MM.1S (cell line): ENCODE measurements around the gene PHC3.

Experiments
- DNase-seq: peaks from one replicate; pipeline ENCODE4 v3.0.0-alpha.2; 2015
- H2AFZ ChIP-seq: fragments of 300-600 bp; sonication (generic); 2 replicates; pipeline ENCODE4 v1.6.0; 2016; ENCODE audit warnings: antibody characterized with exemption, low read length
- H3F3A ChIP-seq: fragments of 300-600 bp; sonication (generic); 2 replicates; pipeline ENCODE4 v1.6.1; 2016; ENCODE audit warnings: mild to moderate bottlenecking, antibody characterized with exemption, low read length, moderate library complexity, mixed read lengths; ENCODE audit not compliant: insufficient read depth
- H3K27ac ChIP-seq: fragments of 300-600 bp; sonication (generic); 2 replicates; pipeline ENCODE4 v1.5.1; 2016; ENCODE audit warnings: mild to moderate bottlenecking, low read length
- H3K27me3 ChIP-seq: fragments of 300-600 bp; sonication (generic); replicated peaks from 2 replicates; pipeline ENCODE4 v1.6.0; 2016; ENCODE audit warnings: low read length; ENCODE audit not compliant: insufficient read depth
- H3K36me3 ChIP-seq: fragments of 300-600 bp; sonication (generic); replicated peaks from 2 replicates; pipeline ENCODE4 v1.6.1; 2016; ENCODE audit warnings: mild to moderate bottlenecking, low read length, mixed read lengths; ENCODE audit not compliant: insufficient read depth
- H3K4me1 ChIP-seq: fragments of 300-600 bp; sonication (generic); 2 replicates; pipeline ENCODE4 v1.6.1; 2016; ENCODE audit warnings: low read length, mixed read lengths
- H3K4me2 ChIP-seq: fragments of 300-600 bp; sonication (generic); 2 replicates; pipeline ENCODE4 v1.6.0; 2016; ENCODE audit warnings: low read depth, low read length
- H3K4me3 ChIP-seq: fragments of 300-600 bp; sonication (generic); 2 replicates; pipeline ENCODE4 v1.5.1; 2016; ENCODE audit warnings: low read length, mixed read lengths
- H3K79me2 ChIP-seq: fragments of 300-600 bp; sonication (generic); 2 replicates; pipeline ENCODE4 v1.6.1; 2016; ENCODE audit warnings: mixed run types, low read length, mixed read lengths
- H3K9ac ChIP-seq: fragments of 300-600 bp; sonication (generic); 2 replicates; pipeline ENCODE4 v1.6.1; 2016; ENCODE audit warnings: low read length, mixed read lengths
- H3K9me2 ChIP-seq: fragments of 300-600 bp; sonication (generic); replicated peaks from 2 replicates; pipeline ENCODE4 v1.6.1; 2016; ENCODE audit warnings: mild to moderate bottlenecking, low read length, mixed read lengths; ENCODE audit not compliant: insufficient read depth
- H3K9me3 ChIP-seq: fragments of 300-600 bp; sonication (generic); replicated peaks from 2 replicates; pipeline ENCODE4 v1.6.1; 2016; ENCODE audit warnings: mild to moderate bottlenecking, low read length, mixed read lengths; ENCODE audit not compliant: insufficient read depth
- H4K20me1 ChIP-seq: fragments of 300-600 bp; sonication (generic); 2 replicates; pipeline ENCODE4 v1.6.1; 2016; ENCODE audit warnings: mild to moderate bottlenecking, low read length, moderate library complexity, mixed read lengths; ENCODE audit not compliant: insufficient read depth
- CTCF ChIP-seq: fragments of 300-600 bp; sonication (generic); IDR thresholded peaks from 2 replicates; pipeline ENCODE4 v1.5.1; 2016; ENCODE audit warnings: antibody characterized with exemption, low read length, mixed read lengths
- EZH2 ChIP-seq: fragments of 300-600 bp; sonication (generic); optimal IDR thresholded peaks from 2 replicates; pipeline ENCODE3; 2017; ENCODE audit warnings: low read depth, mild to moderate bottlenecking, antibody characterized with exemption, low read length, mixed read lengths
- EZH2phosphoT487 ChIP-seq: fragments of 300-600 bp; sonication (generic); IDR thresholded peaks from 2 replicates; pipeline ENCODE4 v1.6.1; 2018; ENCODE audit warnings: antibody characterized with exemption, low read length

Gene PHC3

GRCh38 chr3:170089862-170090600 is 91.5 kb downstream of the PHC3 start:
- no peaks in the 10 kb centered on the region for H3K4me1 ChIP-seq

GRCh38 chr3:170085396-170085795 is 96.1 kb downstream of the PHC3 start:
- no peak for TF ChIP-seq CTCF
- TF ChIP-seq EZH2 = no peak
- no peak for TF ChIP-seq EZH2phosphoT487
- Histone ChIP-seq H3K4me2 (no peak overlapping the region), H3K27ac (no peak overlapping the region), H4K20me1 (no peaks in the 10 kb centered on the region), H3F3A (peaks cover 10% of the 10 kb centered on the region; the same call in 1 of the 2 replicates), H3K36me3 (peaks cover 16% of the 10 kb centered on the region), H3K79me2 (peaks cover 8% of the 10 kb centered on the region; the same call in 1 of the 2 replicates), H3K9me3 (no peaks in the 10 kb centered on the region), H3K27me3 (no peaks in the 10 kb centered on the region), H3K9ac (no peak overlapping the region), H3K4me1 (no peaks in the 10 kb centered on the region), H3K9me2 (no peaks in the 10 kb centered on the region), H2AFZ (no peak overlapping the region), H3K4me3 (no peak overlapping the region)
- DNase-seq = no peak

More at GRCh38 chr3:170089862-170090600, 91.5 kb downstream of the PHC3 start:
- DNase-seq = no peak
- H3F3A ChIP-seq = 0 out of 2 replicates have a peak, but pooled peaks cover 3% of the 10 kb centered on the region
- H3K9me2 ChIP-seq = no peaks in the 10 kb centered on the region
- H3K9me3 ChIP-seq = no peaks in the 10 kb centered on the region
- peaks cover 44% of the 10 kb centered on the region for H3K79me2 ChIP-seq
- H3K4me2 ChIP-seq = no peak overlapping the region
- TF ChIP-seq EZH2phosphoT487 (no peak), EZH2 (no peak), CTCF (no peak)
- no peak overlapping the region for H3K4me3 ChIP-seq
- H3K27ac ChIP-seq = no peak overlapping the region
- no peak overlapping the region for H3K9ac ChIP-seq
- H3K27me3 ChIP-seq = no peaks in the 10 kb centered on the region
- no peak overlapping the region for H2AFZ ChIP-seq
- peaks cover 21% of the 10 kb centered on the region for H3K36me3 ChIP-seq
- H4K20me1 ChIP-seq = no peaks in the 10 kb centered on the region

- Histone ChIP-seq H3K79me2 (no peaks in the 10 kb centered on the region), H4K20me1 (no peaks in the 10 kb centered on the region; the same call in 1 of the 2 replicates), H3K4me1 (no peaks in the 10 kb centered on the region), H3K9ac (no peak overlapping the region), H3K9me3 (no peaks in the 10 kb centered on the region), H2AFZ (no peak overlapping the region), H3K27ac (no peak overlapping the region), H3K4me3 (no peak overlapping the region), H3F3A (peaks cover 14% of the 10 kb centered on the region; the same call in 1 of the 2 replicates), H3K4me2 (no peak overlapping the region), H3K36me3 (peaks cover 13% of the 10 kb centered on the region), H3K9me2 (no peaks in the 10 kb centered on the region), H3K27me3 (no peaks in the 10 kb centered on the region)
- DNase-seq = no peak
- TF ChIP-seq EZH2 (no peak), CTCF (no peak), EZH2phosphoT487 (no peak)
Observed at GRCh38 chr3:170083343-170083742, 98.2 kb downstream of the PHC3 start.
